H9 (cell line): ENCODE data around the gene ERBIN. TPM values are rescaled to one million over a fixed set of nuclear protein-coding genes. Genes with fewer than 3 reads are reported as not detected.

Experiments
- DNase-seq: peaks from one replicate; pipeline ENCODE4 v3.0.0-alpha.2; 2017
- H2AFZ ChIP-seq: one replicate; pipeline ENCODE4 v1.6.1; 2013; ENCODE audit warnings: mild to moderate bottlenecking, low read length, control low read depth, moderate library complexity
- H2AK5ac ChIP-seq: 2 replicates; pipeline ENCODE4 v1.6.1; 2013; ENCODE audit warnings: low read length, control low read depth, mixed read lengths; ENCODE audit not compliant: insufficient read length
- H2BK120ac ChIP-seq: one replicate; pipeline ENCODE4 v1.6.1; 2013; ENCODE audit warnings: low read depth, mild to moderate bottlenecking, low read length, control low read depth, inconsistent platforms; ENCODE audit not compliant: poor library complexity, severe bottlenecking
- H2BK12ac ChIP-seq: 2 replicates; pipeline ENCODE4 v1.6.1; 2013; ENCODE audit warnings: low read length, control low read depth, mixed read lengths, low read depth; ENCODE audit not compliant: insufficient read length
- H2BK15ac ChIP-seq: 2 replicates; pipeline ENCODE4 v1.6.1; 2013; ENCODE audit warnings: low read depth, low read length, control low read depth
- H2BK20ac ChIP-seq: one replicate; pipeline ENCODE4 v1.6.1; 2013; ENCODE audit warnings: low read depth, mild to moderate bottlenecking, low read length, control low read depth, inconsistent platforms; ENCODE audit not compliant: poor library complexity, severe bottlenecking
- H2BK5ac ChIP-seq: 2 replicates; pipeline ENCODE4 v1.6.1; 2013; ENCODE audit warnings: low read length, control low read depth, mixed read lengths; ENCODE audit not compliant: insufficient read length
- H3K14ac ChIP-seq: 2 replicates; pipeline ENCODE4 v1.6.1; 2013; ENCODE audit warnings: low read length, control low read depth; ENCODE audit not compliant: insufficient read depth
- H3K18ac ChIP-seq: 2 replicates; pipeline ENCODE4 v1.6.1; 2013; ENCODE audit warnings: low read depth, mild to moderate bottlenecking, mixed read lengths, low read length, control low read depth; ENCODE audit not compliant: insufficient read length
- H3K23ac ChIP-seq: 2 replicates; pipeline ENCODE4 v1.6.1; 2013; ENCODE audit warnings: low read length, control low read depth, mixed read lengths, low read depth; ENCODE audit not compliant: insufficient read length
- H3K23me2 ChIP-seq: 2 replicates; pipeline ENCODE4 v1.6.1; 2013; ENCODE audit warnings: low read depth, mild to moderate bottlenecking, mixed read lengths, low read length, control low read depth; ENCODE audit not compliant: insufficient read length, poor library complexity, severe bottlenecking
- H3K27ac ChIP-seq: 2 replicates; pipeline ENCODE4 v1.5.1; 2013; ENCODE audit warnings: low read length, control low read depth, mixed read lengths, low read depth; ENCODE audit not compliant: insufficient read length
- H3K27me3 ChIP-seq: 2 replicates; pipeline ENCODE4 v1.6.1; 2013; ENCODE audit warnings: low read length, control low read depth, inconsistent platforms; ENCODE audit not compliant: insufficient read depth
- H3K4ac ChIP-seq: 2 replicates; pipeline ENCODE4 v1.6.1; 2013; ENCODE audit warnings: low read depth, mild to moderate bottlenecking, control low read depth, inconsistent platforms, low read length, moderate library complexity
- H3K4me1 ChIP-seq: 2 replicates; pipeline ENCODE4 v1.6.1; 2013; ENCODE audit warnings: low read length, control low read depth, inconsistent platforms; ENCODE audit not compliant: insufficient read depth
- H3K4me2 ChIP-seq: 2 replicates; pipeline ENCODE4 v1.6.1; 2013; ENCODE audit warnings: low read length, control low read depth, mixed read lengths; ENCODE audit not compliant: insufficient read length, insufficient read depth
- H3K56ac ChIP-seq: 2 replicates; pipeline ENCODE4 v1.6.1; 2013; ENCODE audit warnings: low read depth, mild to moderate bottlenecking, mixed read lengths, low read length, control low read depth; ENCODE audit not compliant: insufficient read length
- H3K79me1 ChIP-seq: 2 replicates; pipeline ENCODE4 v1.6.1; 2013; ENCODE audit warnings: low read depth, mild to moderate bottlenecking, moderate library complexity, low read length, control low read depth, inconsistent platforms; ENCODE audit not compliant: insufficient read depth, poor library complexity, severe bottlenecking
- H3K79me2 ChIP-seq: 2 replicates; pipeline ENCODE4 v1.6.1; 2013; ENCODE audit warnings: low read length, control low read depth, inconsistent platforms; ENCODE audit not compliant: insufficient read depth
- H3K9ac ChIP-seq: 2 replicates; pipeline ENCODE4 v1.6.1; 2013; ENCODE audit warnings: low read length, control low read depth, mixed read lengths; ENCODE audit not compliant: insufficient read length; ENCODE audit errors: extremely low read depth
- H3K9me3 ChIP-seq: one replicate; pipeline ENCODE4 v1.6.1; 2013; ENCODE audit warnings: low read depth, low read length, inconsistent platforms; ENCODE audit not compliant: control insufficient read depth
- H3T11ph ChIP-seq: one replicate; pipeline ENCODE4 v1.6.1; 2013; ENCODE audit warnings: mild to moderate bottlenecking, low read length, control low read depth, inconsistent platforms
- H4K20me1 ChIP-seq: one replicate; pipeline ENCODE4 v1.6.1; 2013; ENCODE audit not compliant: control insufficient read depth, insufficient read length, insufficient read depth
- H4K5ac ChIP-seq: 2 replicates; pipeline ENCODE4 v1.6.1; 2013; ENCODE audit warnings: low read depth, mild to moderate bottlenecking, mixed read lengths, low read length, control low read depth; ENCODE audit not compliant: insufficient read length
- H4K8ac ChIP-seq: replicated peaks from 2 replicates; pipeline ENCODE4 v1.6.1; 2013; ENCODE audit warnings: low read length, control low read depth, mixed read lengths, low read depth; ENCODE audit not compliant: insufficient read length
- H4K91ac ChIP-seq: 2 replicates; pipeline ENCODE4 v1.6.1; 2013; ENCODE audit warnings: low read depth, mild to moderate bottlenecking, moderate library complexity, mixed read lengths, low read length, control low read depth; ENCODE audit not compliant: insufficient read length
- H3K27ac Mint-ChIP-seq, 3 experiments: 2 replicates in 2 of 3; 3 replicates in 1 of 3; pipeline ENCODE4 v1.8.0; 2020 to 2021; ENCODE audit warnings: mixed read lengths in 3 of 3, mild to moderate bottlenecking in 1 of 3, moderate library complexity in 1 of 3
- H3K27me3 Mint-ChIP-seq: 2 replicates; pipeline ENCODE4 v1.8.0; 2021; ENCODE audit warnings: low read depth, mild to moderate bottlenecking, moderate library complexity, mixed read lengths
- H3K36me3 Mint-ChIP-seq, 3 experiments: 2 replicates in 2 of 3; 3 replicates in 1 of 3; pipeline ENCODE4 v1.8.0; 2020 to 2021; ENCODE audit warnings: low read depth in 3 of 3, mixed read lengths in 3 of 3; ENCODE audit not compliant: insufficient read depth in 1 of 3
- H3K4me1 Mint-ChIP-seq, 2 experiments: 2 replicates each; pipeline ENCODE4 v1.8.0; 2020; ENCODE audit warnings: mixed read lengths in 2 of 2
- H3K4me3 Mint-ChIP-seq, 2 experiments: 2 replicates in 1 of 2; 3 replicates in 1 of 2; pipeline ENCODE4 v1.8.0; 2020 to 2021; ENCODE audit warnings: mild to moderate bottlenecking in 2 of 2, mixed read lengths in 2 of 2, moderate library complexity in 1 of 2
- H3K9me3 Mint-ChIP-seq, 2 experiments: 2 replicates in 1 of 2; 3 replicates in 1 of 2; pipeline ENCODE4 v1.8.0; 2020; ENCODE audit warnings: mild to moderate bottlenecking in 2 of 2, mixed read lengths in 2 of 2, moderate library complexity in 1 of 2
- WGBS: extraction: QIAGEN DNeasy Blood & Tissue Kit; methylation state at CpG from one replicate; pipeline ENCODE4 v1.1.7; 2013; ENCODE audit warnings: missing lambda C conversion rate, low lambda C conversion rate, mixed read lengths; ENCODE audit not compliant: insufficient read length; ENCODE audit errors: extremely low coverage; 5-methylcytosine and 5-hydroxymethylcytosine counted together
- total RNA-seq: library from RNA; stranded (reverse); gene quantifications from 2 replicates; pipeline ENCODE4 v1.2.1, GENCODE V29; 2021
- TF ChIP-seq, protein P1 (sequence below): fragments of 200-600 bp; sonication (generic); conservative IDR thresholded peaks from 3 replicates; pipeline ENCODE4 v1.8.0; 2021; ENCODE audit warnings: antibody characterized with exemption, mild to moderate bottlenecking

ERBIN gene
- total RNA-seq, 1 experiment from 2014 or later, result 42.9 TPM

DNA sequence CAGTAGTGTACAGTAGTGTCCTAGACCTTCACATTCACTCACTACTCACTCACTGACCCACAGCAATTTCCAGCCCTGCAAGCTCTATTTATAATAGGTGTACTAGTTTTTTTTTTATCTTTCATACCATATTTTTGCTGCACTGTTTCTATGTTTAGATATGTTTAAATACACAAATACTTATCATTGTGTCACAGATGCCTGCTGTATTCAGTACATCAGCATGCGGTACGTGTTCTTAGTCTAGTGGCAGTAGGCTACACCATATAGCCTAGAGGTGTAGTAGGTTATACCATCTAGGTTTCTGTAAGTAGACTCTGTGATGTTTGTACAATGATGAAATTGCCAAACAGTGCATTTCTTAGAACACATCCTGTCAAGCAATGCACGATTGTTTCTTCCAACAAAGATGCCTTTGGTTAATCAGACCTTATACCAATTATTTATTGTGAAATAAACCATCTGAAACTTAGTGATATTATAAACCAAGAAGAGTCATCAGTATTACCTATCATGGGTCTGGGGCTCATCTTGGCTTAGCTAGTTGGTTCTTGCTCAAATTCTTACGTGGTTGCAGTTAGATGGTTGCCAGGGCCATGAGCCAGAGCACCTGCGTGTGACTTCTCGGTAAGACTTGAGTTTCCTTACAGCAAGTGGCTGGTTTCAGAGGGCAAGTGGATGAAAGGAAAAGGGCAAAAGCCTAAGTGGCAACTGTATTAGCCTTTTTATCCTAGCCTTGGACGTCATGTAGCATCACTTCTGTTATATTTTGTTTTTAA is 41.1 kb downstream of the ERBIN start:
- no peak overlapping the region for H2BK12ac ChIP-seq
- WGBS, result no CpG with 5 or more reads among the region's 7 CpGs
- H3K14ac ChIP-seq, result no peak overlapping the region
- H3K4ac ChIP-seq, result no peak overlapping the region
- H4K5ac ChIP-seq, result no peak overlapping the region
- H3K4me2 ChIP-seq, result no peak overlapping the region
- H3K18ac ChIP-seq, result no peak overlapping the region
- Mint-ChIP-seq H3K4me1 (peaks cover 25 to 34% of the 10 kb centered on the region in 2 experiments), H3K27ac (peak overlapping the region; percentile 41 to 85 (median 72); a peak in 4 of 7 replicates), H3K36me3 (peaks cover 10 to 20% (median 14%) of the 10 kb centered on the region in 3 experiments), H3K27me3 (no peaks in the 10 kb centered on the region), H3K4me3 (no peak overlapping the region), H3K9me3 (peaks cover 6 to 7% of the 10 kb centered on the region in 2 experiments; a peak in 3 of 5 replicates)
- H2BK5ac ChIP-seq, result no peak overlapping the region
- DNase-seq, result no peak
- peaks cover 7% of the 10 kb centered on the region; the same call in 1 of the 2 replicates for H3K79me2 ChIP-seq
- H3K9ac ChIP-seq, result no peak overlapping the region
- H4K91ac ChIP-seq, result no peak overlapping the region
- H3K9me3 ChIP-seq, result no peaks in the 10 kb centered on the region
- H3K23me2 ChIP-seq, result no peaks in the 10 kb centered on the region
- H2AK5ac ChIP-seq, result no peak overlapping the region
- H4K20me1 ChIP-seq, result no peaks in the 10 kb centered on the region
- no peak overlapping the region for H3K56ac ChIP-seq
- no peaks in the 10 kb centered on the region for H3K27me3 ChIP-seq
- no peaks in the 10 kb centered on the region for H3K4me1 ChIP-seq
- peaks cover 13% of the 10 kb centered on the region for H3K79me1 ChIP-seq
- H2BK15ac ChIP-seq, result no peak overlapping the region
- no peak overlapping the region for H3T11ph ChIP-seq
- H2AFZ ChIP-seq, result no peak overlapping the region
- no peak overlapping the region for H4K8ac ChIP-seq
- H2BK20ac ChIP-seq, result no peak overlapping the region
- no peak overlapping the region for H3K27ac ChIP-seq
- H2BK120ac ChIP-seq, result no peak overlapping the region
- no peak overlapping the region for H3K23ac ChIP-seq
- TF ChIP-seq, protein P1, sequence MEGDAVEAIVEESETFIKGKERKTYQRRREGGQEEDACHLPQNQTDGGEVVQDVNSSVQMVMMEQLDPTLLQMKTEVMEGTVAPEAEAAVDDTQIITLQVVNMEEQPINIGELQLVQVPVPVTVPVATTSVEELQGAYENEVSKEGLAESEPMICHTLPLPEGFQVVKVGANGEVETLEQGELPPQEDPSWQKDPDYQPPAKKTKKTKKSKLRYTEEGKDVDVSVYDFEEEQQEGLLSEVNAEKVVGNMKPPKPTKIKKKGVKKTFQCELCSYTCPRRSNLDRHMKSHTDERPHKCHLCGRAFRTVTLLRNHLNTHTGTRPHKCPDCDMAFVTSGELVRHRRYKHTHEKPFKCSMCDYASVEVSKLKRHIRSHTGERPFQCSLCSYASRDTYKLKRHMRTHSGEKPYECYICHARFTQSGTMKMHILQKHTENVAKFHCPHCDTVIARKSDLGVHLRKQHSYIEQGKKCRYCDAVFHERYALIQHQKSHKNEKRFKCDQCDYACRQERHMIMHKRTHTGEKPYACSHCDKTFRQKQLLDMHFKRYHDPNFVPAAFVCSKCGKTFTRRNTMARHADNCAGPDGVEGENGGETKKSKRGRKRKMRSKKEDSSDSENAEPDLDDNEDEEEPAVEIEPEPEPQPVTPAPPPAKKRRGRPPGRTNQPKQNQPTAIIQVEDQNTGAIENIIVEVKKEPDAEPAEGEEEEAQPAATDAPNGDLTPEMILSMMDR, result no peak
